ENCODE results near the gene HLF.

HLF gene

GRCh38 chr17:55363033-55363432 lies 98.3 kb downstream of the HLF start:
- H3K27ac ChIP-seq, result no peak overlapping the region
- H3K4me3 ChIP-seq, result no peak overlapping the region
- no peak for DNase-seq (ENCODE audit: low spot score)
- no peak for TF ChIP-seq CTCF (IDR thresholded peaks at IDR 0.05)

GRCh38 chr17:55366020-55366481 lies 101.3 kb downstream of the HLF start:
- H3K4me3 ChIP-seq, result no peak overlapping the region
- no peak for DNase-seq (ENCODE audit: low spot score)
- H3K27ac ChIP-seq, result no peak overlapping the region
- no peak for TF ChIP-seq CTCF (IDR thresholded peaks at IDR 0.05)

- no peak overlapping the region for H3K27ac ChIP-seq
- DNase-seq (ENCODE audit: low spot score), result no peak
- no peak overlapping the region for H3K4me3 ChIP-seq
- TF ChIP-seq CTCF (IDR thresholded peaks at IDR 0.05), result no peak
Measured at GRCh38 chr17:55368706-55369105, 103.9 kb downstream of the HLF start.
